Measurements from ENCODE around the gene DCC. TPM values are rescaled to one million over a fixed set of nuclear protein-coding genes. Genes with fewer than 3 reads are reported as not detected.

Gene DCC
- total RNA-seq, 1 experiment from 2014 or later: 0.39 TPM

GRCh38 chr18:52572036-52573000, 232.3 kb downstream of the DCC start:
- no peak for TF ChIP-seq CTCF (IDR thresholded peaks at IDR 0.05; ENCODE audit: insufficient read depth in 1 of 2, low read depth in 1 of 2, low read length in 1 of 2, severe bottlenecking in 1 of 2, unreplicated experiment in 1 of 2)
- no peaks in the 10 kb centered on the region for H3K36me3 Mint-ChIP-seq (ENCODE audit: insufficient read depth, unreplicated experiment)
- no peak overlapping the region for H3K4me3 Mint-ChIP-seq (ENCODE audit: unreplicated experiment)
- H3K27ac Mint-ChIP-seq (ENCODE audit: unreplicated experiment): no peak overlapping the region
- no peaks in the 10 kb centered on the region for H3K27me3 Mint-ChIP-seq (ENCODE audit: insufficient read depth, unreplicated experiment)
- H3K4me1 ChIP-seq: no peaks in the 10 kb centered on the region
- H3K36me3 ChIP-seq (ENCODE audit: control insufficient read depth, insufficient read depth, low read length): no peaks in the 10 kb centered on the region
- no peak for DNase-seq
- POLR2A ChIA-PET: no interaction called here
- H3K4me3 ChIP-seq (ENCODE audit: low read depth, low read length): no peak overlapping the region
- H3K27me3 ChIP-seq (replicated peaks; ENCODE audit: control insufficient read depth, insufficient read depth, low read length): no peaks in the 10 kb centered on the region
- no TSS peak for BruUV-seq (replicated peaks)
- no peaks in the 10 kb centered on the region for H3K9me3 Mint-ChIP-seq (ENCODE audit: unreplicated experiment)
- CTCF ChIA-PET: no interaction called here
- no peaks in the 10 kb centered on the region for H3K9me3 ChIP-seq
- no peaks in the 10 kb centered on the region for H3K4me1 Mint-ChIP-seq (ENCODE audit: low read depth, unreplicated experiment)
- intact Hi-C loops (cut with micrococcal nuclease; ENCODE audit: unreplicated experiment): no loop called here

GRCh38 chr18:52577795-52578194, 237.8 kb downstream of the DCC start:
- no peak for TF ChIP-seq CTCF (IDR thresholded peaks at IDR 0.05; ENCODE audit: insufficient read depth in 1 of 2, low read depth in 1 of 2, low read length in 1 of 2, severe bottlenecking in 1 of 2, unreplicated experiment in 1 of 2)
- H3K4me1 ChIP-seq: no peaks in the 10 kb centered on the region
- no peak for DNase-seq

GRCh38 chr18:52582061-52582460, 242.1 kb downstream of the DCC start:
- Histone ChIP-seq H3K36me3 (ENCODE audit: control insufficient read depth, insufficient read depth, low read length) (no peaks in the 10 kb centered on the region), H3K4me3 (ENCODE audit: low read depth, low read length) (no peak overlapping the region), H3K4me1 (no peaks in the 10 kb centered on the region), H3K9me3 (no peaks in the 10 kb centered on the region), H3K27me3 (replicated peaks; ENCODE audit: control insufficient read depth, insufficient read depth, low read length) (no peaks in the 10 kb centered on the region)
- no peaks in the 10 kb centered on the region for H3K4me1 Mint-ChIP-seq (ENCODE audit: low read depth, unreplicated experiment)
- no peak for DNase-seq
- H3K36me3 Mint-ChIP-seq (ENCODE audit: insufficient read depth, unreplicated experiment): no peaks in the 10 kb centered on the region
- no TSS peak for BruUV-seq (replicated peaks)
- no peak overlapping the region for H3K27ac Mint-ChIP-seq (ENCODE audit: unreplicated experiment)
- POLR2A ChIA-PET: no interaction called here
- no peak overlapping the region for H3K4me3 Mint-ChIP-seq (ENCODE audit: unreplicated experiment)
- no peaks in the 10 kb centered on the region for H3K9me3 Mint-ChIP-seq (ENCODE audit: unreplicated experiment)
- intact Hi-C loops (cut with micrococcal nuclease; ENCODE audit: unreplicated experiment): no loop called here
- H3K27me3 Mint-ChIP-seq (ENCODE audit: insufficient read depth, unreplicated experiment): no peaks in the 10 kb centered on the region
- CTCF ChIA-PET: interaction anchor here (1.1 kb wide), 1 partner anchor 97 kb away, joined by 3 read pairs; no protein-coding TSS in a partner anchor
- no peak for TF ChIP-seq CTCF (IDR thresholded peaks at IDR 0.05; ENCODE audit: insufficient read depth in 1 of 2, low read depth in 1 of 2, low read length in 1 of 2, severe bottlenecking in 1 of 2, unreplicated experiment in 1 of 2)

More at GRCh38 chr18:52577795-52578194, 237.8 kb downstream of the DCC start:
- Mint-ChIP-seq H3K27me3 (ENCODE audit: insufficient read depth, unreplicated experiment) (no peaks in the 10 kb centered on the region), H3K4me3 (ENCODE audit: unreplicated experiment) (no peak overlapping the region), H3K4me1 (ENCODE audit: low read depth, unreplicated experiment) (no peaks in the 10 kb centered on the region), H3K36me3 (ENCODE audit: insufficient read depth, unreplicated experiment) (no peaks in the 10 kb centered on the region), H3K9me3 (ENCODE audit: unreplicated experiment) (no peaks in the 10 kb centered on the region), H3K27ac (ENCODE audit: unreplicated experiment) (no peak overlapping the region)
- no peaks in the 10 kb centered on the region for H3K27me3 ChIP-seq (replicated peaks; ENCODE audit: control insufficient read depth, insufficient read depth, low read length)
- ChIA-PET POLR2A (no interaction called here), CTCF (no interaction called here)
- H3K4me3 ChIP-seq (ENCODE audit: low read depth, low read length): no peak overlapping the region
- H3K9me3 ChIP-seq: no peaks in the 10 kb centered on the region
- no TSS peak for BruUV-seq (replicated peaks)
- intact Hi-C loops (cut with micrococcal nuclease; ENCODE audit: unreplicated experiment): no loop called here
- no peaks in the 10 kb centered on the region for H3K36me3 ChIP-seq (ENCODE audit: control insufficient read depth, insufficient read depth, low read length)

Measured in Caco-2 (cell line).